Measurements from ENCODE around the gene DPYD. TPM values are rescaled to one million over a fixed set of nuclear protein-coding genes. Genes with fewer than 3 reads are reported as not detected.

The DPYD gene
- total RNA-seq, 1 experiment from 2014 or later, result 0.46 TPM

GRCh38 chr1:97488530-97488929, 432.3 kb downstream of the DPYD start:
- no peaks in the 10 kb centered on the region for H3K36me3 Mint-ChIP-seq
- no peak overlapping the region for H3K4me3 Mint-ChIP-seq
- TF ChIP-seq, protein P1, sequence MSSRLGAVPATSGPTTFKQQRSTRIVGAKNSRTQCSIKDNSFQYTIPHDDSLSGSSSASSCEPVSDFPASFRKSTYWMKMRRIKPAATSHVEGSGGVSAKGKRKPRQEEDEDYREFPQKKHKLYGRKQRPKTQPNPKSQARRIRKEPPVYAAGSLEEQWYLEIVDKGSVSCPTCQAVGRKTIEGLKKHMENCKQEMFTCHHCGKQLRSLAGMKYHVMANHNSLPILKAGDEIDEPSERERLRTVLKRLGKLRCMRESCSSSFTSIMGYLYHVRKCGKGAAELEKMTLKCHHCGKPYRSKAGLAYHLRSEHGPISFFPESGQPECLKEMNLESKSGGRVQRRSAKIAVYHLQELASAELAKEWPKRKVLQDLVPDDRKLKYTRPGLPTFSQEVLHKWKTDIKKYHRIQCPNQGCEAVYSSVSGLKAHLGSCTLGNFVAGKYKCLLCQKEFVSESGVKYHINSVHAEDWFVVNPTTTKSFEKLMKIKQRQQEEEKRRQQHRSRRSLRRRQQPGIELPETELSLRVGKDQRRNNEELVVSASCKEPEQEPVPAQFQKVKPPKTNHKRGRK (CRISPR knock-in tag; IDR thresholded peaks at IDR 0.05; ENCODE audit: borderline replicate concordance), result no peak
- TF ChIP-seq, protein P2, sequence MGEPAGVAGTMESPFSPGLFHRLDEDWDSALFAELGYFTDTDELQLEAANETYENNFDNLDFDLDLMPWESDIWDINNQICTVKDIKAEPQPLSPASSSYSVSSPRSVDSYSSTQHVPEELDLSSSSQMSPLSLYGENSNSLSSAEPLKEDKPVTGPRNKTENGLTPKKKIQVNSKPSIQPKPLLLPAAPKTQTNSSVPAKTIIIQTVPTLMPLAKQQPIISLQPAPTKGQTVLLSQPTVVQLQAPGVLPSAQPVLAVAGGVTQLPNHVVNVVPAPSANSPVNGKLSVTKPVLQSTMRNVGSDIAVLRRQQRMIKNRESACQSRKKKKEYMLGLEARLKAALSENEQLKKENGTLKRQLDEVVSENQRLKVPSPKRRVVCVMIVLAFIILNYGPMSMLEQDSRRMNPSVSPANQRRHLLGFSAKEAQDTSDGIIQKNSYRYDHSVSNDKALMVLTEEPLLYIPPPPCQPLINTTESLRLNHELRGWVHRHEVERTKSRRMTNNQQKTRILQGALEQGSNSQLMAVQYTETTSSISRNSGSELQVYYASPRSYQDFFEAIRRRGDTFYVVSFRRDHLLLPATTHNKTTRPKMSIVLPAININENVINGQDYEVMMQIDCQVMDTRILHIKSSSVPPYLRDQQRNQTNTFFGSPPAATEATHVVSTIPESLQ (CRISPR knock-in tag; IDR thresholded peaks at IDR 0.05), result no peak
- TF ChIP-seq ZBTB43 (CRISPR knock-in tag; IDR thresholded peaks at IDR 0.05) (no peak), ZNF138 (CRISPR knock-in tag; conservative IDR thresholded peaks at IDR 0.05) (no peak), ARID4B (CRISPR knock-in tag; IDR thresholded peaks at IDR 0.05; ENCODE audit: borderline replicate concordance) (no peak), ZNF219 (CRISPR knock-in tag; IDR thresholded peaks at IDR 0.05; ENCODE audit: borderline replicate concordance) (no peak)
- TF ChIP-seq, protein P3, sequence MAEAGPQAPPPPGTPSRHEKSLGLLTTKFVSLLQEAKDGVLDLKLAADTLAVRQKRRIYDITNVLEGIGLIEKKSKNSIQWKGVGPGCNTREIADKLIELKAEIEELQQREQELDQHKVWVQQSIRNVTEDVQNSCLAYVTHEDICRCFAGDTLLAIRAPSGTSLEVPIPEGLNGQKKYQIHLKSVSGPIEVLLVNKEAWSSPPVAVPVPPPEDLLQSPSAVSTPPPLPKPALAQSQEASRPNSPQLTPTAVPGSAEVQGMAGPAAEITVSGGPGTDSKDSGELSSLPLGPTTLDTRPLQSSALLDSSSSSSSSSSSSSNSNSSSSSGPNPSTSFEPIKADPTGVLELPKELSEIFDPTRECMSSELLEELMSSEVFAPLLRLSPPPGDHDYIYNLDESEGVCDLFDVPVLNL (CRISPR knock-in tag; IDR thresholded peaks at IDR 0.05; ENCODE audit: borderline replicate concordance, low read depth), result no peak
- no peak; the same call in 1 of the 2 replicates for ATAC-seq
- H3K4me1 Mint-ChIP-seq, result no peaks in the 10 kb centered on the region
- POLR2A ChIA-PET, result no interaction called here
- H3K27ac Mint-ChIP-seq, result no peak overlapping the region
- DNase-seq (ENCODE audit: low spot score), result no peak
- no peaks in the 10 kb centered on the region for H3K27me3 Mint-ChIP-seq (ENCODE audit: low read depth)
- peaks cover 6% of the 10 kb centered on the region for H3K9me3 Mint-ChIP-seq
- CTCF ChIA-PET, result no interaction called here

DNA sequence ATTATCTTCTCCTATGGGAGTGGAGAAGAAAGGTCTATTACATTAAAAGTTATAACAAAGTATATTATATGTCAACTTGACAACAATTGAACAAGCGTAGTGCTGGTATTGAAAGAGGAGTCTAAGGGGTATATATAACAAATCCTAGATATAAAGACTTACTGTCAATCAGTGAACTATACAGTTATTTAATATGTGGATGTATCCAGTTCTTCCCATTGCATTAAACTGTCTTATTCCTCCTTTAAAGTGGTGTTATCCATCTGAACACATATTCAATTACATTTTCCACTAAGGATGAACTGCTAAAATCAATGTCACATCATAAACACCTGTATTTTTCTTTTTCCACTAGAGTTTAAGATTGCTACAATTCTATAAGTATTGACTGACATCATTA, 438.8 kb downstream of the DPYD start:
- DNase-seq (ENCODE audit: low spot score), result no peak
- H3K36me3 Mint-ChIP-seq, result 0 out of 2 replicates have a peak, but pooled peaks cover 5% of the 10 kb centered on the region
- ChIA-PET CTCF (no interaction called here), POLR2A (no interaction called here)
- H3K27me3 Mint-ChIP-seq (ENCODE audit: low read depth), result no peaks in the 10 kb centered on the region
- no peak overlapping the region for H3K4me3 Mint-ChIP-seq
- H3K27ac Mint-ChIP-seq, result no peak overlapping the region
- no peak for ATAC-seq
- H3K4me1 Mint-ChIP-seq, result no peaks in the 10 kb centered on the region
- H3K9me3 Mint-ChIP-seq, result peaks cover 13% of the 10 kb centered on the region
- TF ChIP-seq E2F5 (CRISPR knock-in tag; IDR thresholded peaks at IDR 0.05), result no peak
- no peak for TF ChIP-seq JUN (CRISPR knock-in tag; IDR thresholded peaks at IDR 0.05)
- no peak for TF ChIP-seq GABPB1 (CRISPR knock-in tag; IDR thresholded peaks at IDR 0.05)
- no peak for TF ChIP-seq SOX15 (CRISPR knock-in tag; IDR thresholded peaks at IDR 0.05)
- TF ChIP-seq, protein P4, sequence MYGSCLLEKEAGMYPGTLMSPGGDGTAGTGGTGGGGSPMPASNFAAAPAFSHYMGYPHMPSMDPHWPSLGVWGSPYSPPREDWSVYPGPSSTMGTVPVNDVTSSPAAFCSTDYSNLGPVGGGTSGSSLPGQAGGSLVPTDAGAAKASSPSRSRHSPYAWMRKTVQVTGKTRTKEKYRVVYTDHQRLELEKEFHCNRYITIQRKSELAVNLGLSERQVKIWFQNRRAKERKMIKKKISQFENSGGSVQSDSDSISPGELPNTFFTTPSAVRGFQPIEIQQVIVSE (CRISPR knock-in tag; IDR thresholded peaks at IDR 0.05; ENCODE audit: borderline replicate concordance), result no peak
- TF ChIP-seq, protein P3 (CRISPR knock-in tag; IDR thresholded peaks at IDR 0.05; ENCODE audit: borderline replicate concordance, low read depth), result no peak
- TF ChIP-seq ZNF232 (CRISPR knock-in tag; IDR thresholded peaks at IDR 0.05), result no peak
- TF ChIP-seq NFYB (CRISPR knock-in tag; conservative IDR thresholded peaks at IDR 0.05; ENCODE audit: low read depth), result no peak
- no peak for TF ChIP-seq TEAD4 (CRISPR knock-in tag; IDR thresholded peaks at IDR 0.05)
- no peak for TF ChIP-seq FOXJ3 (CRISPR knock-in tag; IDR thresholded peaks at IDR 0.05; ENCODE audit: borderline replicate concordance)
- TF ChIP-seq ZNF219 (CRISPR knock-in tag; IDR thresholded peaks at IDR 0.05; ENCODE audit: borderline replicate concordance), result no peak
- TF ChIP-seq AR (CRISPR knock-in tag; IDR thresholded peaks at IDR 0.05), result no peak
- no peak for TF ChIP-seq ZNF416 (CRISPR knock-in tag; IDR thresholded peaks at IDR 0.05)

Measured in WTC11 (cell line).